Measurements from ENCODE around the gene CHD6.

- TF ChIP-seq POLR2A (IDR thresholded peaks at IDR 0.05; ENCODE audit: low read length) (no peak), GATA1 (IDR thresholded peaks at IDR 0.05; ENCODE audit: low read depth, low read length) (no peak)
Measured at GRCh38 chr20:41373251-41373783, 244.9 kb downstream of the CHD6 start.

Data from erythroblast (primary cell).